Measurements from ENCODE around the gene MEX3D. TPM values are rescaled to one million over a fixed set of nuclear protein-coding genes. Genes with fewer than 3 reads are reported as not detected.
A peak's percentile ranks its signal among the peaks of the same experiment; 100 is the strongest.
"Not testable (repeated sequence)": the region's sequence is repeated elsewhere in the genome, so short reads cannot be mapped to it uniquely, and the experiment has no call there.

MEX3D gene
- total and polyA plus RNA-seq, 5 donors = 4.4 to 12.4 (median 11.0) TPM

GRCh38 chr19:1524287-1524971, 43.7 kb downstream of the MEX3D start:
- intact Hi-C loops (cut with DNase I) = no loop called here
- H3K27me3 ChIP-seq (ENCODE audit: control insufficient read depth, insufficient read depth) = no peaks in the 10 kb centered on the region
- H3K4me1 ChIP-seq (ENCODE audit: control insufficient read depth, insufficient read depth, low read length) = no peaks in the 10 kb centered on the region
- WGBS = 11% methylated on average over 49 of the region's 49 CpGs
- H3K4me3 ChIP-seq (ENCODE audit: low read length) = peak overlapping the region; percentile 8
- H3K9me3 ChIP-seq (ENCODE audit: control insufficient read depth, low read length) = no peaks in the 10 kb centered on the region
- DNase-seq = peak in 1 of 3 donors; percentile 25
- no peak overlapping the region for H3K27ac ChIP-seq (ENCODE audit: low read length)
- ATAC-seq = no peak

DNA sequence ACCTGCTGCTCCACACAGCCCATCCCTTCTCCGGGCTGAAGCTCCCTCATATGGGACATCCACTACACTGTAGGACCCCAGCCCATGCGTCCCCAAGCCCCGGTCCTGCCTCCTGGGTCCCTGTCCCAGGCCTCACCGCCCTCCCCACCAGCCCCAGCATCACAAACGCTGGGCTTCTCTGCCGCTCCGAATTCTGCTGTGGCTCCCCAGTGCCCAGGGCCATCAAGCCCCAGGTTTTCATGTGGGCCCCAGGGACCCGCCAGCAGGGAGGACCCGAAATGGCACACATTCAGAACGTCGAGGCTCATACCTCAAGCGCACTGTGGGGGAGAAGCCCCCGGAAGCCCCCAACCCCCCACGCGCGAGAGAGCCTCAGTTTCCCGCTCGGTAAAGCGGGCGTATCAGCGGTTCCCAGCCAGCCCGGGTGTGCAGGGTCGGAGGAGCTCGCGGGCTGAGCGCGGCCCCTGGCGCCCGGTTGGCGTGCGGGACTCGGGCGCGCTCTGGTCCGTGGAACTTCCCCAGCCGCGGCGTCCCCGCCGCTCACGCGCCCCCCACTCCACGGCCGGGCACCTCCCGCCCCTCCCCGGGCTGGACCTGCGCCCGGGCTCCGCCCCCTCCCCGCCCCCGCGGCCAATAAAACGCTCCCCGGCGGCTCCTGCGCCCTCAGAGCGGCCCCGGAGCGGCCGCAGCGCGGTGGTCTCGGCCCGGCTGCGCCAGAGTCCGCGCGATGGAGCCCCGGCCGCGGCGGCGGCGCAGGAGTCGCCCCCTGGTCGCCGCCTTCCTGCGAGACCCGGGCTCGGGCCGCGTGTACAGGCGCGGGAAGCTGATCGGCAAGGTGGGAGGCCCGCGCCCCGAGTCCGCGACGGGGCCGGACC, 44.5 kb downstream of the MEX3D start, which contains the start of gene PLK5:
TSS of gene PLK5 (plus strand) at position 666 of the 875 bp plus-strand sequence. CDS start 2,920 bp downstream, outside the sequence.
- WGBS = 7% methylated on average over 92 of the region's 92 CpGs
- no peak for ATAC-seq

GRCh38 chr19:1522838-1523237, 45.3 kb downstream of the MEX3D start:
- no peaks in the 10 kb centered on the region for H3K4me1 ChIP-seq (ENCODE audit: control insufficient read depth, insufficient read depth, low read length)
- no peaks in the 10 kb centered on the region for H3K27me3 ChIP-seq (ENCODE audit: control insufficient read depth, insufficient read depth)
- DNase-seq = peak in 2 of 3 donors; percentile 22 to 48
- intact Hi-C loops (cut with DNase I) = no loop called here
- no peak overlapping the region for H3K4me3 ChIP-seq (ENCODE audit: low read length)
- no peak overlapping the region for H3K27ac ChIP-seq (ENCODE audit: low read length)
- 82% methylated on average over 18 of the region's 18 CpGs for WGBS
- no peaks in the 10 kb centered on the region for H3K9me3 ChIP-seq (ENCODE audit: control insufficient read depth, low read length)
- ATAC-seq = no peak

More for the DNA sequence above, 44.5 kb downstream of the MEX3D start, which contains the start of gene PLK5:
- peak in 2 of 3 donors; percentile 49 to 52 for DNase-seq
- Histone ChIP-seq H3K9me3 (ENCODE audit: control insufficient read depth, low read length) (no peaks in the 10 kb centered on the region), H3K4me1 (ENCODE audit: control insufficient read depth, insufficient read depth, low read length) (no peaks in the 10 kb centered on the region), H3K4me3 (ENCODE audit: low read length) (peak within 1 kb of the TSS; percentile 8), H3K27ac (ENCODE audit: low read length) (no peak within 1 kb of the TSS), H3K27me3 (ENCODE audit: control insufficient read depth, insufficient read depth) (no peaks in the 10 kb centered on the region)
- intact Hi-C loops (cut with DNase I) = no loop called here

DNA sequence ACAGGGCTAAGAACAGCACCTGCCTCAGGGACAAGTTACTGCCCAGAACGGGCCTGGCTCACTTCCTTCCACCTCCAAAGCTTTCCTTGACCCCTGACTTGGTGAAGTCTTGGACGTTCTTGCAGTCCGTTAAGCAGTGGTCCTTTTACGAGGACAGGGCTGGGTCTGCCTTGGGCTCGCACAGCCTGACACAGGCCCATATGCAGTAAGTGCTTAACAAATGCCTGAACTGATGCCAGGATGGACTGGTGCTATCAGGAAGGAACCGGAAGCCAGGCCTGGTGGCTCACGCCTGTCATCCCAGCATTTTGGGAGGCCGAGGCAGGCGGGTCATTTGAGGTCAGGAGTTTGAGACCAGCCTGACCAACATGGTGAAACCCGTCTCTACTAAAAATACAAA, 46.1 kb downstream of the MEX3D start:
- H3K9me3 ChIP-seq (ENCODE audit: control insufficient read depth, low read length) = no peaks in the 10 kb centered on the region
- no peak overlapping the region for H3K4me3 ChIP-seq (ENCODE audit: low read length)
- ATAC-seq = no peak
- H3K4me1 ChIP-seq (ENCODE audit: control insufficient read depth, insufficient read depth, low read length) = no peaks in the 10 kb centered on the region
- no peak overlapping the region for H3K27ac ChIP-seq (ENCODE audit: low read length)
- peak in 1 of 3 donors; percentile 20 for DNase-seq
- H3K27me3 ChIP-seq (ENCODE audit: control insufficient read depth, insufficient read depth) = no peaks in the 10 kb centered on the region
- intact Hi-C loops (cut with DNase I) = no loop called here
- 58% methylated on average over 10 of the region's 10 CpGs for WGBS

DNA sequence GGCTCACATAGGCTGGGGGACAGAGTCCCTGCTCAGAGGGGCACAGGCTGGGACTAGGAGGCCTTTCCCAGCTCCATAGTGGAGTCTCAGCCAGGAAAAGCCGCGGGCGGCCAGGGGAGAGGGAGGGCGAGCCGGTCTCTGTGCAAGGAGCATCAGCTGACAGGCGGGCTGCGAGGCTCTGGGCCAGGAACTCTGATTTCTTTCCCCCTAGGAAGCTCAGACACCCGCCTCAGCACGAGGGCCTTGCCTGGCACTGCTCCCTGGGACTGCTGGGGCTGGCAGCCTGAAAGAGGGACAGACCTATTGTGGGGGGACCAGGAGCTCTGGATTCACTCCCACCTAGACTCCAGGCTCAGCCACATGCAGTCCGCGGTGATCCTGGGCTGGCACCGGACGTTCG, 46.5 kb downstream of the MEX3D start:
- no peaks in the 10 kb centered on the region for H3K27me3 ChIP-seq (ENCODE audit: control insufficient read depth, insufficient read depth)
- 38% methylated on average over 14 of the region's 14 CpGs for WGBS
- H3K9me3 ChIP-seq (ENCODE audit: control insufficient read depth, low read length) = no peaks in the 10 kb centered on the region
- no peak overlapping the region for H3K4me3 ChIP-seq (ENCODE audit: low read length)
- no peak overlapping the region for H3K27ac ChIP-seq (ENCODE audit: low read length)
- ATAC-seq (peak; percentile 22 to 29), DNase-seq (peak in 2 of 3 donors; percentile 70 to 76)
- H3K4me1 ChIP-seq (ENCODE audit: control insufficient read depth, insufficient read depth, low read length) = no peaks in the 10 kb centered on the region
- intact Hi-C loops (cut with DNase I) = no loop called here

DNA sequence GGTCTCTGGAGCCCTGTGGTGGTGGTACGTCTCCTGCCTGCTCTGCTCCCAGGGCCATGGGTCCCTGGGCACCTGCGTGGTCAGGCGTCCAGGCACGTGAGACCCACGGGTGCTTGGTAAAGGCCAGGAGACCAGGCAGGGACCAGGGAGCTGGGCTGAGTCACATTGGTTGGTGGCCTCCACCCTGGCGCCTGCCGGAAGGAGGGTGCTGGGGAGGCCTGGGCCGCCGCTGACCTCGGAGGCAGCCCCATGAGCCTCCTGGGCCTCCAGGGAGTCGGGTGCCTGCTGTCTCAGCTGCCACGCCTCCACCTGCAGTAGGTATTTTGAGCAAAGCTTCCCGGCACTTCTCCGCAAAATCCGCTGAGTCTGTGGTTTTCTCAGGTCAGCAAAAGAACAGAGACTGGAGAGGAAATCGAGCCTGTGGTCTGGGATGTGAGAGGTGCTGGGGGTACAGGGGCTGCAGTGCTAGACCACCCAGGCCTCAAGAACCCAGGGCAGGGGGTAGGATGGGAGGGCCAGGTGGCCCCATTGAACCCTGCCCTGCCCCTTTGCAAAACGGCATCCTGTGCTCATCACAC, 47.8 kb downstream of the MEX3D start:
- DNase-seq = peak in 2 of 3 donors; percentile 18 to 31
- no peaks in the 10 kb centered on the region for H3K27me3 ChIP-seq (ENCODE audit: control insufficient read depth, insufficient read depth)
- WGBS = 77% methylated on average over 17 of the region's 17 CpGs
- H3K27ac ChIP-seq (ENCODE audit: low read length) = no peak overlapping the region
- H3K9me3 ChIP-seq (ENCODE audit: control insufficient read depth, low read length) = no peaks in the 10 kb centered on the region
- no peak overlapping the region for H3K4me3 ChIP-seq (ENCODE audit: low read length)
- H3K4me1 ChIP-seq (ENCODE audit: control insufficient read depth, insufficient read depth, low read length) = no peaks in the 10 kb centered on the region
- ATAC-seq = no peak
- intact Hi-C loops (cut with DNase I) = no loop called here

DNA sequence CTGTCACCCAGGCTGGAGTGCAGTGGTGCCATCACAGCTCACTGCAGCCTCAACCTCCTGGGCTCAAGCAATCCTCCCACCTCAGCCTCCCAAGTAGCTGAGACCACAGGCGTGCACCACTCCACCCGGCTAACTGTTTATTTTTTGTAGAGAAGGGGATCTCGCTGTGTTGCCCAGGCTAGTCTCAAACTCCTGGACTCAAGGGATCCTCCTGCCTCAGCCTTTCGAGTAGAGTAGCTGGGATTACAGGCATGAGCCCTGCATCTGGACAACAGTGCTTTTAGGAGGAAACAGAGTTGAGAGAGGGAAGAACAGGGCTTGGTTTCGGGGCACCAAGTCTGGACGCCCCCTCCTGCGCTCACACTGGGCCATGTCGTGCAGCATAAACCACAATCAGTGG, 48.3 kb downstream of the MEX3D start:
- intact Hi-C loops (cut with DNase I); H3K4me3 ChIP-seq (ENCODE audit: low read length); ATAC-seq: not testable (repeated sequence)

DNA sequence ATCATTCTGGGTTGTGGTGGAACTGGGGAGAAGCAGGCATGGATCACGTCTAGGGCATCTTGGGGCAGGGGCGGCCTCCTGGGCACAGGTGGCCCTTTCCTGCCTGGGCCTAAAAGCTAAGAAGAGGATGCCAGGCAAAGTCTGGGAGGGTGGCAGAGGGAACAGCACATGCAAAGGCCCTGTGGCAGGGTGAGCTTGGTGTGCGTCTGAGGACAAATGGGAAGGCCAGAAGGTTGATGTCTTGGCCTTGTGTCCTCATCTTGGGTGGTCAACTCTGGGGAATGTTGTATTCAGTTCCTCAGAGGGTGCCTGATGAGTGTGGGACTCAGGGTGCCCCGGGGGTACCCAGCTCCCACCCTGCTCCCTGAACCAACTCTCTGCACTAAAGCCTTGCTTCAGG, 49.7 kb downstream of the MEX3D start:
- H3K9me3 ChIP-seq (ENCODE audit: control insufficient read depth, low read length) = no peaks in the 10 kb centered on the region
- no peaks in the 10 kb centered on the region for H3K27me3 ChIP-seq (ENCODE audit: control insufficient read depth, insufficient read depth)
- H3K4me1 ChIP-seq (ENCODE audit: control insufficient read depth, insufficient read depth, low read length) = no peaks in the 10 kb centered on the region
- 83% methylated on average over 4 of the region's 4 CpGs for WGBS
- intact Hi-C loops (cut with DNase I) = no loop called here
- ATAC-seq (no peak), DNase-seq (no peak)
- no peak overlapping the region for H3K27ac ChIP-seq (ENCODE audit: low read length)
- no peak overlapping the region for H3K4me3 ChIP-seq (ENCODE audit: low read length)

More for the DNA sequence above, 48.3 kb downstream of the MEX3D start:
- H3K9me3 ChIP-seq (ENCODE audit: control insufficient read depth, low read length); H3K27ac ChIP-seq (ENCODE audit: low read length); DNase-seq; H3K4me1 ChIP-seq (ENCODE audit: control insufficient read depth, insufficient read depth, low read length); H3K27me3 ChIP-seq (ENCODE audit: control insufficient read depth, insufficient read depth): not testable (repeated sequence)
- 83% methylated on average over 8 of the region's 8 CpGs for WGBS

- Histone ChIP-seq H3K4me3 (ENCODE audit: low read length) (no peak overlapping the region), H3K9me3 (ENCODE audit: control insufficient read depth, low read length) (no peaks in the 10 kb centered on the region), H3K27me3 (ENCODE audit: control insufficient read depth, insufficient read depth) (no peaks in the 10 kb centered on the region), H3K4me1 (ENCODE audit: control insufficient read depth, insufficient read depth, low read length) (no peaks in the 10 kb centered on the region), H3K27ac (ENCODE audit: low read length) (no peak overlapping the region)
- DNase-seq (peak in 1 of 3 donors; percentile 38), ATAC-seq (no peak)
- 72% methylated on average over 8 of the region's 8 CpGs for WGBS
- intact Hi-C loops (cut with DNase I) = no loop called here
These were observed 51.8 kb downstream of the MEX3D start for GRCh38 chr19:1516395-1516753.

- Histone ChIP-seq H3K27ac (ENCODE audit: low read length) (no peak overlapping the region), H3K4me3 (ENCODE audit: low read length) (no peak overlapping the region), H3K27me3 (ENCODE audit: control insufficient read depth, insufficient read depth) (no peaks in the 10 kb centered on the region), H3K9me3 (ENCODE audit: control insufficient read depth, low read length) (no peaks in the 10 kb centered on the region), H3K4me1 (ENCODE audit: control insufficient read depth, insufficient read depth, low read length) (no peaks in the 10 kb centered on the region)
- ATAC-seq = no peak
- DNase-seq = peak in 2 of 3 donors; percentile 43 to 50
- 70% methylated on average over 14 of the region's 14 CpGs for WGBS
- intact Hi-C loops (cut with DNase I) = no loop called here
These were observed 53.0 kb downstream of the MEX3D start for GRCh38 chr19:1514986-1515721.

All from right cardiac atrium (tissue), 5 donors.